NT2/D1 (cell line): ENCODE results near the gene COL20A1.

Experiments used
- DNase-seq: peaks from one replicate; pipeline ENCODE4 v3.0.0-alpha.2; 2011; ENCODE audit warnings: low read depth, low spot score
- H3K27me3 ChIP-seq: 2 replicates; pipeline ENCODE4 v1.6.0; 2011; ENCODE audit warnings: mild to moderate bottlenecking; ENCODE audit not compliant: insufficient read length, insufficient read depth
- H3K36me3 ChIP-seq: 2 replicates; pipeline ENCODE4 v1.6.1; 2011; ENCODE audit warnings: mild to moderate bottlenecking, low read length, mixed read lengths; ENCODE audit not compliant: insufficient read depth, insufficient read length
- H3K4me1 ChIP-seq: 2 replicates; pipeline ENCODE4 v1.5.1; 2011; ENCODE audit not compliant: insufficient read depth, insufficient read length
- H3K4me3 ChIP-seq: 2 replicates; pipeline ENCODE4 v1.5.1; 2011; ENCODE audit warnings: low read depth; ENCODE audit not compliant: insufficient read length
- H3K9ac ChIP-seq: 2 replicates; pipeline ENCODE4 v1.6.0; 2011; ENCODE audit warnings: low read depth; ENCODE audit not compliant: insufficient read length
- H3K9me3 ChIP-seq: 2 replicates; pipeline ENCODE4 v1.5.1; 2011; ENCODE audit warnings: mild to moderate bottlenecking, low read length; ENCODE audit not compliant: insufficient read depth
- SUZ12 ChIP-seq: IDR thresholded peaks from 2 replicates; pipeline ENCODE4 v1.6.1; 2011; ENCODE audit not compliant: insufficient read length, insufficient read depth; ENCODE audit errors: extremely low read depth
- YY1 ChIP-seq: IDR thresholded peaks from 2 replicates; pipeline ENCODE4 v1.6.1; 2011; ENCODE audit not compliant: insufficient read length, insufficient read depth
- ZNF274 ChIP-seq: IDR thresholded peaks from 2 replicates; pipeline ENCODE4 v1.6.1; 2011; ENCODE audit warnings: mild to moderate bottlenecking, low read depth, low read length

COL20A1 gene

DNA sequence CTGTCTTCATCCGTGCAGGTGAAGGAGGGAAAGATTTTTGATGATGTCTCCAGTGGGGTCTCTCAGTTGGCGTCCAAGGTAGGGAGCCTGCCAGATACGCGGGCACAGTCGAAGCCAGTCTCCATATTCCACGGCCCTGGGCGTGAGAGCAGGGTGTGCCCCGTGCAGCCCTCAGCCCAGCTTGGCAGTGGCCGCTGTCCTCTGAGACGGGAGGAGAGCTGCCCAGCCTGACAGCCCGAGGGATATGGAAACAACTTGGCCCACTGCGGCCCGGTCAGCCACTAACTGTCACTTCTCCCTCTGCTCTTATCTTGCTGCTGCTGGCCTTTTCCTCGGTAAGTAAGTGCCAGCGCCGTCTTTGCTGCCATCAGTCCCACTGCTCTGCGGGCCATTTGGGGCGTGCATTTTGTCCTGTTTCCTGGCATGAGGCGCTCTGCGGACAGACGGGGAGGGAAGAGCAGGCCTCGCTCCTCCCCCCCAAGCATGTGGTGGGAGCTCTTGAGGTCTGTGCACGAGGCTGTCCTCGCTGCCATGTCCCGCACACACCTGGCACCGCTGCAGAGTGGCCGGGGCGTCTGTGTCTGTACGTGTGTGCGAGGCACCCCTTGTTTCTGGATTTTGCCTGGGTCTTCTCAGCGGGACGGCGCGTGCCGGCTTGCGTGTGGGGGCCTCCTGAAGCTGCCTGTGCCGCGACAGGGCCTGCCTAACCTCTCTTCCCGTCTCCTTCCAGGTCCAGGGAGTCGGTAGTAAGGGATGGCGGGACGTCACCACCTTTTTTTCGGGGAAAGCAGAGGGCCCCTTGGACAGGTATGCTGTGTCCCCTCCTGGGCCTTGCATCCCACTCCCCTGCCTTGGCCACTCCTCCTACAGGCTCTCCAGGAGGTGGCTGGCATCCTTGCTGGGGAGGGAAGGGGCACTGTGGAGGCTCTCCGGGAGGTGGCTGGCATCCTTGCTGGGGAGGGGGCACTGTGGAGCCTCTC is 7.1 kb upstream of the COL20A1 start:
- peaks cover 15% of the 10 kb centered on the region for H3K4me1 ChIP-seq
- H3K4me3 ChIP-seq: no peak overlapping the region
- TF ChIP-seq YY1 (no peak), SUZ12 (no peak), ZNF274 (no peak)
- no peak for DNase-seq
- H3K9me3 ChIP-seq: no peaks in the 10 kb centered on the region
- peaks cover 99% of the 10 kb centered on the region for H3K36me3 ChIP-seq
- H3K27me3 ChIP-seq: no peaks in the 10 kb centered on the region
- no peak overlapping the region for H3K9ac ChIP-seq

DNA sequence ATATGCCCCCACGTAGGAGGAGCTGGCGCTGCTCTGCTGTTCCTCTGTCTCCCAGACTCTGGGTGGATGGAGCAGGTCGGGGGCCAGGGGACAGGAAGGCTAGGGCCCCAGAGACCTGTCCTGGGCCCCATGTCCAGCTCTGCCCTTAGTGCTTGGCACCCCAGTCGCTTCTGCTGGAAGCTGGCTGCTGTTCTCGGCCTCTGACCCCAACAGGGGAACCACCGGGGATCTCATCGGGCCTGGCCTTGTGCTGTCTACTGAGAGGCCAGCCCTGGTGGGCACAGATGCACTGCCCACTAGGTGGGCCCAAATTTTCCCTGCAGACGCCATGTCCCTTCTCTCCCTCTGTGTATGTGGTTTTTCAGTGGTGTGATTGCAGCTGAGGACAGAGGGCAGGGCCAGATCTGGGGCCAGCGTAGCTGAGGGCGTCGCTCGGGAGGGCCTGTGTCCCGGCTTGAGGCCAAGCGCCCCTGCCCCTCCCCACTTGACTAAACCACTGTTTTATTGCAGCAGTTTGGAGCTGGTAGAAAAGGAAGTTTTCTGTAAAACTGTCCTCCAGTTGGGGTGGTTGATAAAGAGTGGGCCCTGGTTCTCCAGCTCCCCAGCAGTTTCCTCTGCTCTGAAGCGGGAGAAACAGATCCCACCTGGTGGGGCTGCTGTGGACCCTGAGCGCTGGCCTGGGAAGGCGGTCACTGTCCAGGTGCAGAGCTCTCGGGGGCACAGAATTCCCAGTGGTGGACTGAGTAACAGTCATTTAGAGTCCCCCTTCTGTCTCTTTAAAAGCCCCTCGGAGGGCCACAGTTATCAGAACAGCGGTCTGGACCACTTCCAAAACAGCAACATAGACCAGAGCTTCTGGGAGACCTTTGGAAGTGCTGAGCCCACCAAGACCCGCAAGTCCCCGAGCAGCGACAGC is 5.9 kb upstream of the COL20A1 start:
- Histone ChIP-seq H3K36me3 (peaks cover 97% of the 10 kb centered on the region), H3K4me1 (peaks cover 21% of the 10 kb centered on the region), H3K9ac (peak overlapping the region; percentile 10), H3K27me3 (no peaks in the 10 kb centered on the region), H3K4me3 (no peak overlapping the region), H3K9me3 (no peaks in the 10 kb centered on the region)
- no peak for DNase-seq
- TF ChIP-seq ZNF274: no peak
- no peak for TF ChIP-seq YY1
- TF ChIP-seq SUZ12: no peak

DNA sequence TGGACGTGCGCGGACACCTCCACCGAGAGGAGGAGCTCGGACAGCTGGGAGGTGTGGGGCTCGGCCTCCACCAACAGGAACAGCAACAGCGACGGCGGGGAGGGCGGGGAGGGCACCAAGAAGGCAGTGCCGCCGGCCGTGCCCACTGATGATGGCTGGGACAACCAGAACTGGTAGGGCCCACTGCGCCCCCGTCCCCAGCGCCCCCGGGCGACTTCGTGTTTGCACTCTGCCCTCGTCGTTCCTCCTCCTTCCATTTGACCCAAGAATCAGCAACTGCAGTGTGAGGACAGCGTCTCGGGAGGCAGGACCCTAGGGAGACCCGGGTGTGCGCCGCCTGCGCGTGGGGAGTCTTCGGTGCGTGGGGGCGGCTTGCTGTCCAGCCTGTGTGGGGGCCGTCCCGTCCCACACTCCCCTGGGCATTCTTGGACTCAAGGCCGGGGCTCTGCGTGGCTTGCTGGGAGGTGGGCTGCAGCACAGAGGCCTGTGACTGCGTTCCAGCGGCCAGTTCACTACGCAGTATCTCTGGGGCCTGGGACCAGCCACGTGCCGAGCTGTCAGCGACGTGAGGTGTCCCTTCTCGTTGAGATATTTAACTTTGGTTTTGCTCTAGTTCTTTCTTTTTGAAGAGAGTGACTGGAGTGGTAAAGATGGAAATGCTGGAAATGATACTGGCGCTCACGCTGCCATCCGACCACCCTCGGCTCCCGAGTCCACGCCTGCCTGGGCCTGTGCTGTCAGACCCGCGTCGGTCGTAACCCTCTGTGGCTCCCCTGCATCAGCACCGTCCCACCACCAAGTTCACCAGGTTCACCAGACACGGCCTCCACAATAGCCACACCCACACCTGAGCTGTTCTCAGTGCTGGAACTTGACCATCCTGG is 5.0 kb upstream of the COL20A1 start:
- no peaks in the 10 kb centered on the region for H3K9me3 ChIP-seq
- no peak for DNase-seq
- no peaks in the 10 kb centered on the region for H3K27me3 ChIP-seq
- H3K9ac ChIP-seq: no peak overlapping the region
- peaks cover 93% of the 10 kb centered on the region for H3K36me3 ChIP-seq
- peaks cover 21% of the 10 kb centered on the region for H3K4me1 ChIP-seq
- TF ChIP-seq ZNF274 (no peak), YY1 (no peak), SUZ12 (no peak)
- H3K4me3 ChIP-seq: no peak overlapping the region

DNA sequence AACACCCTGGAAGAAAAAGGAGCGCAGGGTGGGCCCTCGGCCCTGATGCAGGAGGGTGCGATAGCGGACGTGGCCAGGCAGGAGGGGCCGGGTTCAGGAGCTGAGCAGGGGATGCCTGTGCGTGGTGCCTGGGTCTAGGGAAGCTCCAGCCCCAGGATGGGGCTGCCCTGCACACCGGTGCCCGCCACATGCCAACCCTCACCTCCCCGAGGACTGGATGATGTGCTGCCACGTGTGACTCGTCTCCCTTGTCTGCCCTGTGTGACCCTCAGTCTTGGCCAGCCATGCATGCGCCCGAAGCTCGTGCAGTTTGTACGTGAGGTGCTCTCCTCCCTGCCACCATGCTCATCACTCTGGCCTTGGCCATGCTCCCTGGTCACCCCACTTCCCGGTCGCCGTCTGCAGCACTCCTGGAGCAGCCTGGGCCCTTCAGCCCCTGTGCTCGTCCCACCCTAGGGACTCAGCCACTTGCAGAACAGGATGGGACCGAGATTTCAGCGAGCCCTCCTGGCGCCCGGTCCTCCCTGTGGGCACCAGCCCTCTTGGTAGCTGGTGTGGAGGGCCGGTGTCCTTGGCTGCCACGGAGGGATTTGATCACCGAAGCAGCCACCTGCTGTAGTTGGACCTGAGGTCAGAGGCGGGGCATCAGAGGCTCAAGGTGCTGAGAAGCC is 4.3 kb upstream of the COL20A1 start:
- Histone ChIP-seq H3K27me3 (no peaks in the 10 kb centered on the region), H3K4me1 (peaks cover 25% of the 10 kb centered on the region), H3K4me3 (no peak overlapping the region), H3K9me3 (no peaks in the 10 kb centered on the region), H3K9ac (no peak overlapping the region), H3K36me3 (peaks cover 85% of the 10 kb centered on the region)
- DNase-seq: no peak
- no peak for TF ChIP-seq YY1
- no peak for TF ChIP-seq SUZ12
- no peak for TF ChIP-seq ZNF274

DNA sequence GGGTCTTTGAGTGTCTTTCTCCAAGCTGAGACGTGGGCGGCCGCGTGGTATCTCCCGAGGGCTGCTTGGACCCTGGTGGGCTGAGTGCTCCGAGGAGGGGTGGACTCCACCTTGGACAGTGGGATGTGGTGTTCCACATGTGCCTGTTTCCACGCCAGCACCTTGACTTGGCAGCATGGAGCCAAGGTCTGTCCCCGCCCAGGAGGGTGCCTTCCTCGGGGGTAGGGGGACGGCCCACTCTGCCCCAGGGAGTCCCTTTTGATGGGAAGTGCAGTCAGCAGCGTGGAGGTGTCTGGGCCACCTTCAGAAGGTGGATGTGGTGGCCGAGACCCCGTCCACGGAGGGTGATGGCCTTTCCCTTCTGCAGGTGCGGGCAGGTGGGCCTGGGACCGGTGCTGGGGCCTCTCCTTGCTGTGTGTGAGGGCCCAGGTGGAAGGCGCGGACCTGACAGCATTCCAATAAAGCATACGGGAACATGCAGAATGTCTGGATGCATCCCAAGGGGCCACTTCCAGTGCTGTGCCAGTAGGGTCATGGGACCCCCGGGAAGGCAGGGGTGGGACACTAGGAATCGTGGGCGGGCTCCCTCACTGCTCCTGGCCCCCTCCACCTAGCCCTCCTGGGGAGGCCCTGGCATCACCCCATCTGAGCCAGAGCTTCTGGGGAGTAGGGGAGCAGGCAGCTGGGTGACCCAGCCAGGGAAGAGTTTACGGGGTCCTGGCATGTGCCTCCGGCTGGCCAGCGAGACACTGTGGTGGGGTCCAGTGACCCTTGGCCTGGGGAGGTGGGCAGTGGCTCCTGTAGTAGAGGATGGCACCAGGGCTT is 3.5 kb upstream of the COL20A1 start:
- H3K4me1 ChIP-seq: peaks cover 23% of the 10 kb centered on the region
- no peaks in the 10 kb centered on the region for H3K9me3 ChIP-seq
- DNase-seq: no peak
- no peaks in the 10 kb centered on the region for H3K27me3 ChIP-seq
- H3K36me3 ChIP-seq: peaks cover 77% of the 10 kb centered on the region
- H3K9ac ChIP-seq: no peak overlapping the region
- TF ChIP-seq ZNF274 (no peak), SUZ12 (no peak), YY1 (no peak)
- H3K4me3 ChIP-seq: no peak overlapping the region
